CD4-positive, alpha-beta T cell treated with Interleukin-10 for 1 hour (primary cell): ENCODE measurements around the gene CDC73.
"Not testable (repeated sequence)": the region's sequence is repeated elsewhere in the genome, so short reads cannot be mapped to it uniquely, and the experiment has no call there.

ENCODE experiments used
- DNase-seq: peaks from one replicate; pipeline ENCODE4 v3.0.0-alpha.2; 2020

Gene CDC73

DNA sequence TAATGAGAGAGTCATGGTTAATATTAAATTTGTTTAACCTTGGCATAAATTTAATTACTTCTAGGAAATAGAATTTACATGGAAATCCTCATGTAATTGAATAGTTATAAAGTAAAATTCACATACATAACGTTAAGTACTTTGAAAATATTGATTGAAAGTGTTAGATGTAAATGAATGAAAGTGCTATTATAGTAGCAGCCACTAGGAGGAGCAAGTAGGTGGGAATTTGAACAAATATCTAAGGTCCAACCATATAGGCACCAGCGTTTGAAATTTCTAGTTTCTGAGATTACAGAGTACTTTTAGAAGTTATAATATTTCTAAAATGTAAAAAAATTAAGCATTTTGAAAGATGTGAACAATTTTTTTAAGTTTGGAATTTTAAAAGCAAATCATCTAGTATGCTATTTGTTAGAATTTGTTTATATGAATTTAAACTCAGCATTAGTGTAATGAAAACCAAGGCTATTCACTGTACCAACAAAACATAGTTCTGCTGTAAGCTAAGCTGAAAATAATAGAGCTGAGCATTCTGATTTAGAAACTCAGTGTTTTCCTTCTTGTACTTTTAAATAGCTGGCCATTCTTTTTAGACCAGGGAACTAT, 61.3 kb downstream of the CDC73 start:
- peak; percentile 70 for DNase-seq

DNA sequence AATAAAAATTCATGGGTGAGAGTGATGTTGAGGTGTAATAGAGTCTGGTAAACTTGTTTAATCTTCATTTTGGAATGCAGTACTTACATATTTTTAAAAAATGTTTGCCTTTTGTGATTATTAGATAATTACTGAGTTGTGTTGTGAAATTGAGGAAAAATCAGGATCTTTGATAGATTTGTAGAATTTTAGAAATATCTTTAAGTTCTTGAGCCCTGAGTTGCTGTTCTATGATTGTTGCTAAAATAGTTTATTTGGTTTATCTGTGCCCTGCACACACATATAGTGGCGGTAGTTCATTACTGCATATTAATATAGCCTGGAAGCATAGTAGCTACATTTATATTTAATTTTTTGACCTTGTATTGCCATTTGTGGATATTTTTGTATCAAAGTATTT, 62.9 kb downstream of the CDC73 start:
- no peak for DNase-seq

DNA sequence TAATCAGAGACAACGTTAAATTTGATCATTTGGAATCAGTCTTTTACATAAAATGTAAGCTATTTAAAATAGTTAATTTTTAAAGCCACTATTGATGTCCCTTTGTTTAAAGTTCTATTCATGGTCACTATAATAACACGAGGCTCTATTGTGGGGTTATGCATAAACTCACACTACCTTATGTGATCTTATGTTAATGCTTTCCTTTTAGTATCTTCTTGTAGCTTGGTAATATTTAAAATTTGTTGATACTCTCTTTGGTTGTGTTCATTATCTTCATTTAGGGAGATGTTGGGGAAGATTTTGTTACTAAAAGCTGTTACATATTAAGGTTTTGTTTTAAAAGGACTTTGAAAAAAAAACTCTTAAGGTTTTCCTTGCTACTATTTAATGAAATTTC, 63.4 kb downstream of the CDC73 start:
- DNase-seq, result no peak

DNA sequence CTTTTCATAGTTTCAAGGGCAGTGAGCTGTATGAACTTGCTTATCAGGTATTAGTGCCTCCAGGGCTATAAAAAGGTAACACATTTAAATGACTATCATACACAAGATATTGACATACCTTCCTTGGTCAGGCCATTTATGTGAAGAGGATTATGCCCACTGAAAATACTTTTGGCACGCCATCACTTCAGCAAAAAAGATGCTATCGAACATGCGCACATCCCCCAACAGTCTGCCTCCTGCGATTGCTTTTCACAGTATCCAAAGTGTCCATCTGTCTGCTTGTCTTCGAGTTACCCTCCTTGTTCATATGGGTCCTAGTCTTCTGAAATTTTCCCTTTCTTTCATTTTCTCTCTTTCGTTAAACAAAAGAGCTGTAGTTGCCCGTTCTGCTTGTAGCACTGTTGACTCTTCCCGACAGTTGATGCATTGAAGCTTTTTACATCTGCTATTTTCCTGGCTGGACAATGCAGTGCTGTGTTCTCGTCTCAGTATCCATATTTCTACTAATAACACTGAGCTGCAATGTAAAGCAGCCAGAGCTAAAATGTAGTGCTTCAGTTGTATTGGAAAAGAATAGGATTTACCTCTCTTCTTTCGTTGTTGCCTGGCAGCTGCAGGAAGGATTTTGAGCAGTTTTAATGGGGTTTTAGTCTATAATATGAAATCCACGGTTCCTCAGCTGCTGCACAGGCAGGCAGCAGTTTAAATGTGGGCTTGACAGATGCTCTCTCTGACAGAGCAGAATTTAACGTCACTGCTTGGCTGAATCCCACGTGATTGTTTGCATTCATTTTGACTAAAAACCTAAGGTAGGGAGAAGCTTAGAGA, 64.3 kb downstream of the CDC73 start, which contains the start of gene B3GALT2:
Gene B3GALT2, minus strand, starts transcription at position 713 of the 831 bp plus-strand sequence. CDS start 5,051 bp downstream, outside the sequence.
- peak; percentile 39 for DNase-seq

DNA sequence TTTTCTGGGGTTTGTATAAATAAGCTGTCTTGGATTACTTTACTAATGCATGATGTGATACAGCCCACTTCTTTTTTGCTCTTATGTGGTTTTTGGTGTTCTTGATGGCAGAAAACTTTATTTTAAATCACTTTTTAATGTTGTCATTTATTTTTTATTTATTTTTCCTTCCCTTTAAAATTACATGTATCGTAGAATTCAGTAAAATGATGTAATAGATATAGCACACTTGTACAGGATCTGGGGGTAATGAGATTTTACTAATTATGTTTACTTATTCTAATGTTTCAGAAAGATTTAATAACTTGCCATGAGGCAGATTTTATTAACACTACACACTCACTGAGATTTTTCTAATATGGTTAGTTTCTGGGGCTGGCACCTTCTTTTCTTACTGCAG, 65.3 kb downstream of the CDC73 start:
- no peak for DNase-seq

DNA sequence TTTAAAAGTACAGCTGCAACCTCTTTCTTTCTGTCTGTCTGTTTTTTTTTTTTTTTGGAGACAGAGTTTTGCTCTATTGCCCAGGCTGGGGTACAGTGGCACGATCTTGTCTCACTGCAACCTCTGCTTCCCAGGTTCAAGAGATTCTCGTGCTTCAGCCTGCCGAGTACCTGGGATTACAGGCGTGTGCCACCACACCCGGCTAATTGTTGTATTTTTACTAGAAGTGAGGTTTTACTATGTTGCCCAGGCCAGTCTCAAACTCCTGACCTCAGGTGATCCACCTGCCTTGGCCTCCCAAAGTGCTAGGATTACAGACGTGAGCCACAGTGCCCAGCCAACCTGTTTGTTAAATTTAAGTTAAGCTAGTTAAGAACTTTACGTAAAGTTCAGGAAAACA, 67.1 kb downstream of the CDC73 start:
- DNase-seq, result not testable (repeated sequence)

DNA sequence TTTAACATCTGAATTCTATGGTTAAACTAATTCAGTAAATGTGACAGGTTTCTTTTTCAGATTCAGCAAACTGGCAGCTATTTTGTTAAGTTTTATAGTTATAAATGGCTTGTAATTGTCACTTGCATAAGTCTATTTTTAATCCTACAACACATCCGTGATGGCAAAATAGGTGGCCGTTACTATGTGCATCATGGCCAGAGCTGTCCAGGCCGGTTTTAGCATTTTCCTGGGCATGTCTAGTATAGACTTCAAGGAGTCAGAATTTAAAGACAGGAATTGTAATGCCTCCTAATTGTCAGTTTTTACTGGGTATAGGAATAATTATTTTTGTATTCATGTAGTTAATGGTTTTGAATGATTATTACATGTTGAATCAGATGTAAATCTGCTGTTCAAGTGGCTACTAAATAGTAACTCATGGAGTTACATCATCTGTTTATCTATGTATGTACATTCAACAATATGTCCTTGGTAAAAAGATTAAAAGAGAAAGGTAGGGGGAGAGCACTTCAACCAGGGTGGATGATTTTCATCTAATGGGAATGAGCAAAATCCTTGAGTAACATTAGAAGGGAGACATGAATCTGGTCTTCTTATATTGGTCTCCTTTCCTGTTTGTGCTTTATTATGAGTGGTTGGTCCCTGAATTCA, 67.7 kb downstream of the CDC73 start:
- no peak for DNase-seq

DNA sequence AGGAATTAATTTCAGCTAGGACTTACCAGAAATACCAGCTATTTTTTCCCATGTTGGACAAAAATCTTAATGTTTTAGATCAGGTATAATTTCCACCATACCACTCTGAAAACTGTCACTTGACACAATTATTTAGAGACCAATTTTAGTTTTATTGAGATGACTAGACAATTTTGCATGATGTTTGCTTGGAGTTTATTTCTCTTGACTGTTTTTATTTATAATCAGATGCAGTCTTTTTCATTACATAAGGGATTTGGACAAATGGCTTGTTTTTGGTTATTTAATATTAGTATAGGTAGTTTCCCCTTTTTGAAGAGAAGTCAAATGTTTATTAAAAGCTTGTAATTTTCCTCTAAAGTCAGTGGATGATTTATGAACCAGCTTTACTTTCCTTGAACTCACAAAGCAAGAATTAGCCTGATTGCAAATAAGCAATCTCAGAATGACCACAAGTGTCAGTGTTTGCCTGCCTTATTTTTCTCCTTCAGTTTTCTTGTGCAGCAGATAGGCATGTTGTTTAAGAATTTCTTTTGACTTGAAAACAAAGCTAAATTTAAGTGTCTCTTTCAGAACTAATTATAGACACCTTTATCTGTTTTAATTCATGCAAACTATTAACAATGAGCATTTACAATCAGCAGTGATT, 68.4 kb downstream of the CDC73 start:
- DNase-seq, result no peak

DNA sequence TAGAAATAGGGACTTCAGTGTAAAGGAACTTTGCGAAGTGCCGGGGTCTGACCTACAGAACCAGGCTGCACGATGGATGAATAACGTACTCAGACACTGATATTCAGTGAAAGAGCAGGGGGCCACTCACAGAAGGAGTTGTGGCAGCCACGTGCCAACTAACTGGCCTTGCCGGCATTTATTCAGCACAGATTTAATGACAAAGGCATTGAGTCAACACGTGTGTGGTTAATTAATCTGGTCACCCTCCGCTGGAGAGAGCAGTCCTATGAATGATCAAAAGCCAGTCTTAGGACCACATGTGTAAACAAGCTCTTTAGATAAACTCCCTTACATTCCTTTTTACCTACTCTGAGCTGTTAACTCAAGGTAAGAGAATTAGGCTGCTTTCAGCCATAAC, 70.8 kb downstream of the CDC73 start:
- DNase-seq, result no peak

DNA sequence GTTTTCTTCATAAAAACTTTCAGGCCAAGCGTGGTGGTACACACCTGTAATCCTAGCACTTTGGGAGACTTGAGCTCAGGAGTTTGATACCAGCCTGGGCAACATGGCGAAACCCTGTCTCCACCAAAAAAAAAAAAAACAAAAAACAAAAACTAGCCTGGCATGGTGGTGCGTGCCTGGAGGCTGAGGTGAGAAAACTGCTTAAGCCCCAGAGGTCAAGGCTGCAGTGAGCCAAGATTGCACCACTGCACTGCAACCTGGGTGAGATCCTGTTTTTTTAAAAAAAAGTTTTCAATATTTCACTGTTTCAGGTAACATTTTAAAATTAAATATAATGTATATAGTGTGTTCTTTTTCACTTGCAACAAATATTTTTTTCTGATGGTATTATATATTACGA, 78.1 kb downstream of the CDC73 start:
- DNase-seq, result no peak

DNA sequence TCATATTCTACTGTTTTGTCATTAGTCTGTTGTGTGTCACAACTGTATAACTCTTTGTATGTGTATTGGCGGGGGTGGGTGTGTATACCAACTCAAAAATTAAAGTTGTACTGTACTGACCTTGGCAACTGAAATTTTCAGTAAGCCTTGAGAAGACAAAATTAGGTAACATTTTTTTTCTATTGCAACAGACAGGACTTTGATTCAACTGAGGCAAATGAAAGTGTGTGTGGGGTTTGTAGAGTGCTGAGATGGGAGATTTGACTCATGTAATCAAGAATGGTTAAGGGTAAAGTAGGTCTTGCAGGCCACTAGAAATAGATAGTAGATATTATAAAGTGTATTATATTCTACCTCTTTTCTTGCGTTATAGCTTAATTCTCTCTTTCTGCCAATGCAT, 79.2 kb downstream of the CDC73 start:
- DNase-seq, result no peak

DNA sequence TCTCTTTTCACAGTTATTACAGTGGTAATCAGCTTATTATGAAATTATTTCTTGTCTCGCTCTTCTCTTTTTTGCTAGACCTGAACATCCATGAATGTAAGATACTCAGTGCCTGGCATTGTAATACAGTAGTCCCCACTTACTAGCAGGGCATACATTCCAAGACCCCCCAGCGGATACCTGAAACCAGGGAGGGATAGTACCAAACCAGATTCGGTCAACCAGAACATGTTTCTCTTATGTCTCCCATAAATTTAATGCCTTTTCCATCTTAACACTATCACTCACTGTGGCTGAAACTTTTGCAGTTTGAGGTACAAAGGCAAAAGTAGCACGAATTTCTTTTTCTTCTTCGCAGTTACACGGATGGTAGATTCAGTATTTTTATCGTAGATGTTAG, 89.2 kb downstream of the CDC73 start:
- DNase-seq, result no peak

DNA sequence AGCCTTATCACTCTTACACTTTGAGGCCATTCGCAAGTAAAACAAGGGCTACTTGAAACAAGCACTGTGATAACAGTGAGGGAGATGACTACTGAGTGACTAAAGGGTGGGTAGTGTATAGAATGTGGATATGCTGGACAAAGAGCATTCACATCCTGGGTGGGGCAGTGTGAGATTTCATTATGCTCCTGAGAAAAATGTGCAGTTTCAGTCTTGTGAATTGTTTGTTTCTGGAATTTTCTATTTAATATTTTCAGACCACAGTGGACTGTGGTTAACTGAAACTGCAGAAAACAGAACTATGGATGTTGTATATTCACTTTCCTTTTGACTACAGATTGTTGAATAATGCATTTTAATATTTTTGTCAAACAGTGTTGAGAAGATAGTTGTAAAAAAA, 89.7 kb downstream of the CDC73 start:
- DNase-seq, result no peak

DNA sequence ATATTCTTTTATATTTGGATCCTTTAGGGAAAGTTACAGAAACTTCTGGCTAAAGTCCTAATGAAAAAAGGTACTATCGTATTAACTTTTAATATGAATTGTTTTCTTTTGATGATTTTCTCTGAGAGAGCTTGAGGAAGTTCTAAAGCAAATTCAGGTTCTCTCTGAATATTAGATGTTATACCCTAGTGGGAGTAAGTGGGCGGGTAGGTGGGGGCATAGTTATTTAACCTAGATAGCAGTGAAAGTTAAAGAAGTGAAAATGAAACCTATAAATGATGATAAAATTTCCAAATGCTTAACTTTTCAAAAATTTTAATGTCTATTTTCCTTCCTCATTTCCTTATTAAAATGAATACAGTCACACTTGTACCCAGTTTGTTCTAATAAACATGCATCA, 90.8 kb downstream of the CDC73 start:
- no peak for DNase-seq

DNA sequence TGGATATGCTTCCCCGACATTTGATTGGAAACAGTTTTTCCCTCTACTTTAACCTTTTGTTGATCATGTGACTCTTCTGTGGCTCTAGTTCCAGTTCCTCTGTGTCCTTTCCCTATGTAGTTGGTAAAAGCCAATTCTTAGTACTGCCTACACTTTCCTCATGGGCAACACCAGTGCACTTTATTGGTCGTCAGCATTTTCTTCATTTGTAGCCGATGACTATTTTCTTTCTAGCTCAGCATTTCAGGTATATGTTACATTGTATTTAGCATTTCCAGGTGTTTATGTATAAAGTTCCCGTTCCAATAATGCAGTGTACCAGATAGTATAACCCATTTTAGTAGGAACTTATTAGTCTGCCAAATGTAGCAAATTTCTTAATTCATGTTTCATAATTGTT, 92.2 kb downstream of the CDC73 start:
- no peak for DNase-seq

DNA sequence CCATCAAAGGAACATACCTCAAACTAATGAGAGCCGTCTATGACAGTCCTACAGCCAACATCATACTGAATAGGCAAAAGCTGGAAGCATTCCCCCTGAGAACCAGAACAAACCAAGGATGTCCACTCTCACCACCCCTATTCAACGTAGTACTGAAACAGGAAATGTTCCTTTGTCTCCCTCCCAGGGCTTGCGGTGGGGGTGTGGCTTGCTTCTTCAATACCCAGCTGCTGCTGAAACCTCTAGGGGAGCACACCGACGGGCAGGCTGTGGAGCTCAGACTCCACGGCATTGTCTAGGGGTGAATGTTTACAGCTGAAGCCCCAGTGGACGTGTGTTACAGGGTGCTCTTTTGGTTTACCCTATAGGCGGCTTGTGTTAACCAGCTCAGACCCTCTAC, 95.1 kb downstream of the CDC73 start:
- DNase-seq, result no peak

DNA sequence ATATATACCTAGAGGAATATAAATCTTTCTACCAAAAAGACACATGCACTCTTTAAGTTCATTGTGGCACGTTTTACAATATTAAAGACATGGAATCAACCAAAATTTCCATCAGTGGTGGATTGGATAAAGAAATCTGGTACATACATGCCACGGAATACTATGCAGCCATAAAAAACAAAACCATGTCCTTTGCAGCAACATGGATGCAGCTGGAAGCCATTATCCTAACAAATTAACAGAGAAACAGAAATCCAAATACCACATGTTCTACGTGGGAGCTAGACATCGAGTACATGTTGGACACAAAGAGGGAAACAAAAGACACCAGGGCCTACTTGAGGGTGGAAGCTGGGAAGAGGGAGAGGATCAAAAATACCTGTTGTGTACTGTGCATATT, 97.6 kb downstream of the CDC73 start:
- DNase-seq, result no peak

DNA sequence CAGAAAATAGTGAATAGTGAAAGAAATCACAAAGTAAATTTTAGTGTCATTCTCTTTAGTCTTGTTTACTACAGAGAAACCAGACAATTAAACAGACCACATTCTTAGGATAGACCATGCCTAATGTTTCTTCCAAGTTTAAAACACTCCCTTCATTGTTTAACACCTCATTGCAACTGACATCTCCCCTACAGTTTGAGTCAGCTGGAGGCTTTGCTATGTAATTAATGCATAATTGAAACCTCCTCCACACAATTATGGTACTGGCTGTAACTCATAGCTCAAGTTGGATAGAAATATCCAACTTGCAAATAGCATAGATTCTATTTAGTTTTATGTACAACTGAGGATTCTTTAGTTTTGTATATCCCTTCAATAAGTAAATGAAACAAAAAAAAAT, 99.8 kb downstream of the CDC73 start:
- DNase-seq, result no peak

DNA sequence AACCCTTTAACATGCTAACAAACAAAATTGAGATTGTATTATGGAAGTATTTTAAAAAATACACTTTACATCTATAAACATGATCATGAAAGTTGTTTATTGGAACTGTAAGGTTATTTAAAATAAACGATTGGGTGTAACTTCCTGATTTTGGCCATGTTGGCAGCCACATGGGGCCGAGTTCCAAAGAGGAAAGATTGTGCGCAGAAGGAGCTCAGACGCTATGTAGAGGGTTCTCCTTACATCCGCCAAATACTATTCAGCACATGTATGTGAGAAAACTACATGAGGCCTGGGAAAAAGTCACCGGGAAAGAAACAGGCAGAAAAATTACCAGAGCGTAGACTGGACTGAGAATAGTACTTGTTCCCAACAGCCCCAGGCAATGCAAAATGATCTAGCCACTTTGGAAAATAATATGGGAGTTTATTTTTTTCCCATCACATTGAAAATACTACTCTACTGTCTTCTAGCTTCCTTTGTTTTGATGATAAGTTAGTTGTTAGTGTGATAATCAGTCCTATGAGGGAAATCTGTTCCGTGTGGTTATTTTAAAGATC, 100.3 kb downstream of the CDC73 start:
- no peak for DNase-seq

DNA sequence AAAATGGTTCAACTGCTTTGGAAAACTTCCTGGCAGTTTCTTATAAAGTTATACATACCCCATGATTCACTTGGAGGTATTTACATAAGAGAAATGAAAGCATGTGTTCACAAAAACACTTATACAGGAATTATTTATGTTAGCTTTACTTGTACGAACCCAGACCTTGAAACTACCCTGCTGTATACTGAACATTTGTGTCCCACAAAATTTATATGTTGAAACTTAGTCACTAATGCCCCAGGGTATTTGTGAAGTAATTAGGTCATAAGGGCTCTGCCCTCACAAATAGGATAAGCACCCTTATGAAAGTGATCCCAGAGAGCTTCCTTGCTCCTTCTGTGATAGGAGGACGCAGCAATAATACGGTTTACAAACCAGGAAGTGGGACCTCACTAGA, 107.3 kb downstream of the CDC73 start:
- DNase-seq, result no peak

DNA sequence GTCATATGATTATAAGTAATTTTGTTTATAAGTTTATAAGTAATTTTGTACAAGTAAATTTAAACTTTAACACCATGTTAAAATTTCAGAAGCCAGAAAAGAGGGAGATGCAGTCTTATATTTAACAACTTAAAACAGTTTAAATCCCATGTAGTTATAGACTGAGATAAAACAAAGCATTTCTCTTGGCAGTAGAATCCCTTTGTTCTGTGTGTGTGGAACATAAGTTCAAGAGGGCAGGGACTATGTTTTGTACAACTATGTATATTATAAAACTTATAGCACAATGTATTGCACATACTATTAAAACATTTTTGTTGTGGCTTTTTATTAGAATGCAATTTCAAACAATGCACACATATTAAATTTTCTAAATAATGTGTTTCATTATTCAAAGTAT, 109.3 kb downstream of the CDC73 start:
- DNase-seq, result not testable (repeated sequence)

DNA sequence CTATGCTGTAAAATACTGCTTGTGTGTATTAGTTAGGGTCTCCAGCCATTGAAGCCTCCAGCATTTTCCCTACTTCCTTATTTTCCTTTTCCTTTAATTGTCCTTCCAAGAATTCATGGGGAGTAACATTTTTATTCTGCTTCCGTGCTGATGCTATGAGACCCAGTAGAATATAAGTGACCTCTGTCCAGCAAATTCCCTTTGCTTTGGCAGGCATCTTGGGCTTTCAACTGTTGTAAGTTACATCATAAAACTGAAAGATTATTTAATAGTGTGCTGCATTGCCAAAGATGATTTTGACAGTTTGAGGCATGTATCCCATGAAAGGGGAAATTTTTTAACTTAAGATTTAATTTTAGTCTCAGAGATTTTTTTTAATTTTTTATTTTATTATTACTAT, 112.7 kb downstream of the CDC73 start:
- DNase-seq, result no peak

DNA sequence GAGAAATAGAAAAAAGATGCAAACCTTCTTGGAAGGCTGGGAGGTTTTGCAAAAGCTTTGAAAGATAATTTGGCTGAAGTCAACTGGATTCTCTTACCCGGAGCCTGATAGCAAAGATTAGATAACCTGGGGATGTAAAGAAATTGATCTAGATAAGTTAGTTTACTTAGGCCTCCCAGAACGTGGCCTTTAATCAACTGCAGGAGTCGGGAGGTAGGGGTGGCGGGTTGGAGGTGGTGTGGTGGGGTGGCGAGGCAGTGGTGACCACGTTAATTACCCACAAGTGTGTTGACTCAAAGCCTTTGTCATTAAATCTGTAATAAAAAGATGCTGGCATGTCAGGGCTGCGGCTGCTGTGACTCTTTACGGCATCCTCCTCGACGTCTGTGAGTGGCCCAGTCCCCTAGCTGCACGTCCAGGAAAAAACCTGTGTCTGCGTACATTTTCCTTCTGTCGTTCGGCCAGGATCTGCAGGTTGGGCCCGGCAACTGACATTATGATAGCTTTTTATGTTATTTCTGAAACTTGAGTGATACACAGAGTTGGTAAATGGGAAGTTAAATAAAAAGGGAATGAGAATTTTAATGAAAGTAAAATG, 115.6 kb downstream of the CDC73 start:
- DNase-seq, result no peak
